ENCODE measurements around the gene PCDHA3. TPM values are rescaled to one million over a fixed set of nuclear protein-coding genes. Genes with fewer than 3 reads are reported as not detected.
"Not testable (repeated sequence)": the region's sequence is repeated elsewhere in the genome, so short reads cannot be mapped to it uniquely, and the experiment has no call there.

PCDHA3 gene
- total RNA-seq, 1 donor from 2014 or later: 0.25 TPM

DNA sequence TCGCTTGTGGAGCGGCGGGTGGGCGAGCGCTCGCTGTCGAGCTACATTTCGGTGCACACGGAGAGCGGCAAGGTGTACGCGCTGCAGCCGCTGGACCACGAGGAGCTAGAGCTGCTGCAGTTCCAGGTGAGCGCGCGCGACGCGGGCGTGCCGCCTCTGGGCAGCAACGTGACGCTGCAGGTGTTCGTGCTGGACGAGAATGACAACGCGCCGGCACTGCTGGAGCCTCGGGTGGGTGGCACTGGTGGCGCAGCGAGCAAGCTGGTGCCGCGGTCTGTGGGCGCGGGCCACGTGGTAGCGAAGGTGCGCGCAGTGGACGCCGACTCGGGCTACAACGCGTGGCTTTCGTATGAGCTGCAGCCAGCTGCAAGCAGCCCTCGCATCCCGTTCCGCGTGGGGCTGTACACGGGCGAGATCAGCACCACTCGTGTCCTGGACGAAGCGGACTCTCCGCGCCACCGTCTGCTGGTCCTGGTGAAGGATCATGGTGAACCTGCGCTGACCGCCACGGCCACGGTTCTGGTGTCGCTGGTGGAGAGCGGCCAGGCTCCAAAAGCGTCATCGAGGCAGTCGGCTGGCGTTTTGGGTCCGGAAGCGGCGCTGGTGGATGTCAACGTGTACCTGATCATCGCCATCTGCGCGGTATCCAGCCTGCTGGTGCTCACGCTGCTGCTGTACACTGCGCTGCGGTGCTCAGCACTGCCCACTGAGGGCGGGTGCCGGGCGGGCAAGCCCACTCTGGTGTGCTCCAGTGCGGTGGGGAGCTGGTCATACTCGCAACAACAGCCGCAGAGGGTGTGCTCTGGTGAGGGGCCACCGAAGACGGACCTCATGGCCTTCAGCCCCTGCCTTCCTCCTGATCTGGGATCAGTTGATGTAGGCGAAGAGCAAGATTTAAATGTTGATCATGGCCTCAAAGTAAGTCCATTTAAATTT, 42.2 kb downstream of the PCDHA3 start:
- DNase-seq (ENCODE audit: low read depth): no peak
- Histone ChIP-seq H3K27me3 (ENCODE audit: control insufficient read depth, insufficient read depth, low read length) (no peaks in the 10 kb centered on the region), H3K36me3 (ENCODE audit: control insufficient read depth, insufficient read depth, low read length) (no peaks in the 10 kb centered on the region), H3K4me3 (ENCODE audit: low read depth, low read length) (no peak overlapping the region)
- TF ChIP-seq, protein P1, sequence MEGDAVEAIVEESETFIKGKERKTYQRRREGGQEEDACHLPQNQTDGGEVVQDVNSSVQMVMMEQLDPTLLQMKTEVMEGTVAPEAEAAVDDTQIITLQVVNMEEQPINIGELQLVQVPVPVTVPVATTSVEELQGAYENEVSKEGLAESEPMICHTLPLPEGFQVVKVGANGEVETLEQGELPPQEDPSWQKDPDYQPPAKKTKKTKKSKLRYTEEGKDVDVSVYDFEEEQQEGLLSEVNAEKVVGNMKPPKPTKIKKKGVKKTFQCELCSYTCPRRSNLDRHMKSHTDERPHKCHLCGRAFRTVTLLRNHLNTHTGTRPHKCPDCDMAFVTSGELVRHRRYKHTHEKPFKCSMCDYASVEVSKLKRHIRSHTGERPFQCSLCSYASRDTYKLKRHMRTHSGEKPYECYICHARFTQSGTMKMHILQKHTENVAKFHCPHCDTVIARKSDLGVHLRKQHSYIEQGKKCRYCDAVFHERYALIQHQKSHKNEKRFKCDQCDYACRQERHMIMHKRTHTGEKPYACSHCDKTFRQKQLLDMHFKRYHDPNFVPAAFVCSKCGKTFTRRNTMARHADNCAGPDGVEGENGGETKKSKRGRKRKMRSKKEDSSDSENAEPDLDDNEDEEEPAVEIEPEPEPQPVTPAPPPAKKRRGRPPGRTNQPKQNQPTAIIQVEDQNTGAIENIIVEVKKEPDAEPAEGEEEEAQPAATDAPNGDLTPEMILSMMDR (IDR thresholded peaks at IDR 0.05; ENCODE audit: insufficient read depth, low read length, poor library complexity, severe bottlenecking): no peak

DNA sequence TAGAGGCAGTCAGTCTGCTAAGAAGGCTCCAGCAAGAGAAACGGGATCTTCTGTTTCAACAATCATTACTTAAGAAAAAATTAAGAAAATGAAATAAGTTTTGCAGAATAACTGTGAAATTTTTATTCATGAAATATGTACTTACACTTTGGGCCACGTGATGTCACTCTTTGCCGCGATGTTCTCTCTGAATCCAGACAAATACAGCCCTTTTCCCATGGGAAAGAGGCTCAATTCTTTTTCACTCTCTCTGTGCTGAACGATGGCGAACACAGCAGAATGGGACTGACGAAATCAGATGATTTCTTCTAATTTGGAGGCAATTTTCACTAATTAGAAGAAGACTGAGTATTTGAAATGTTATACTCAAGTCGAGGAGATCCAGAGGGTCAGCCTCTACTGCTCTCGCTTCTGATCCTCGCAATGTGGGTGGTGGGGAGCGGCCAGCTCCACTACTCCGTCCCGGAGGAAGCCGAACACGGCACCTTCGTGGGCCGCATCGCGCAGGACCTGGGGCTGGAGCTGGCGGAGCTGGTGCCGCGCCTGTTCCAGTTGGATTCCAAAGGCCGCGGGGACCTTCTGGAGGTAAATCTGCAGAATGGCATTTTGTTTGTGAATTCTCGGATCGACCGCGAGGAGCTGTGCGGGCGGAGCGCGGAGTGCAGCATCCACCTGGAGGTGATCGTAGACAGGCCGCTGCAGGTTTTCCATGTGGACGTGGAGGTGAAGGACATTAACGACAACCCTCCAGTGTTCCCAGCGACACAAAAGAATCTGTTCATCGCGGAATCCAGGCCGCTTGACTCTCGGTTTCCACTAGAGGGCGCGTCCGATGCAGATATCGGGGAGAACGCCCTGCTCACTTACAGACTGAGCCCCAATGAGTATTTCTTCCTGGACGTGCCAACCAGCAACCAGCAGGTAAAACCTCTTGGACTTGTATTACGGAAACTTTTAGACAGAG, 47.6 kb downstream of the PCDHA3 start, which contains the start of gene PCDHA9:
Gene PCDHA9 (plus strand): TSS at position 244 of the 964 bp plus-strand sequence. CDS start 114 bp downstream, at position 358.
- H3K27me3 ChIP-seq (ENCODE audit: control insufficient read depth, insufficient read depth, low read length); H3K36me3 ChIP-seq (ENCODE audit: control insufficient read depth, insufficient read depth, low read length); H3K4me3 ChIP-seq (ENCODE audit: low read depth, low read length); DNase-seq (ENCODE audit: low read depth): not testable (repeated sequence)

DNA sequence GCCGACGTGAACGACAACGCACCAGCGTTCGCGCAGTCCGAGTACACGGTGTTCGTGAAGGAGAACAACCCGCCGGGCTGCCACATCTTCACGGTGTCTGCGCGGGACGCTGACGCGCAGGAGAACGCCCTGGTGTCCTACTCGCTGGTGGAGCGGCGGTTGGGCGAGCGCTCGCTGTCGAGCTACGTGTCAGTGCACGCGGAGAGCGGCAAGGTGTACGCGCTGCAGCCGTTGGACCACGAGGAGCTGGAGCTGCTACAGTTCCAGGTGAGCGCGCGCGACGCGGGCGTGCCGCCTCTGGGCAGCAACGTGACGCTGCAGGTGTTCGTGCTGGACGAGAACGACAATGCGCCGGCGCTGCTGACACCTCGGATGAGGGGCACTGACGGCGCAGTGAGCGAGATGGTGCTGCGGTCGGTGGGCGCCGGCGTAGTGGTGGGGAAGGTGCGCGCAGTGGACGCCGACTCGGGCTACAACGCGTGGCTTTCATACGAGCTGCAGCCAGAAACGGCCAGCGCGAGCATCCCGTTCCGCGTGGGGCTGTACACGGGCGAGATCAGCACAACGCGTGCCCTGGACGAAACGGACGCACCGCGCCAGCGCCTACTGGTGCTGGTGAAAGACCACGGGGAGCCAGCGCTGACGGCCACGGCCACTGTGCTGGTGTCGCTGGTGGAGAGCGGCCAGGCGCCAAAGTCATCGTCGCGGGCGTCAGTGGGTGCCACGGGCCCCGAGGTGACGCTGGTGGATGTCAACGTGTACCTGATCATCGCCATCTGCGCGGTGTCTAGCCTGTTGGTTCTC, 49.2 kb downstream of the PCDHA3 start:
- H3K4me3 ChIP-seq (ENCODE audit: low read depth, low read length); H3K36me3 ChIP-seq (ENCODE audit: control insufficient read depth, insufficient read depth, low read length); H3K27me3 ChIP-seq (ENCODE audit: control insufficient read depth, insufficient read depth, low read length); DNase-seq (ENCODE audit: low read depth): not testable (repeated sequence)

Other genes starting within 250 kb of the PCDHA3 start
- gene SRA1, start 243.6 kb upstream of the PCDHA3 start, total RNA-seq: 42.1 and 45.5 TPM in 2 replicates
- gene APBB3, start 236.5 kb upstream of the PCDHA3 start, total RNA-seq: 9.6 and 13.3 TPM in 2 replicates
- 55.9 and 60.5 TPM in 2 replicates for gene SLC35A4, start 236.2 kb upstream of the PCDHA3 start, total RNA-seq
- gene CD14, start 167.9 kb upstream of the PCDHA3 start, total RNA-seq: 0.29 and 1.9 TPM in 2 replicates
- gene TMCO6, start 161.6 kb upstream of the PCDHA3 start, total RNA-seq: 35.6 and 66.8 TPM in 2 replicates
- gene NDUFA2, start 153.4 kb upstream of the PCDHA3 start, total RNA-seq: 46.4 and 51.2 TPM in 2 replicates
- gene IK, start 153.2 kb upstream of the PCDHA3 start, total RNA-seq: 107 and 111 TPM in 2 replicates
- 20.1 and 22.5 TPM in 2 replicates for gene WDR55, start 136.2 kb upstream of the PCDHA3 start, total RNA-seq
- 0.34 and 1.0 TPM in 2 replicates for gene DND1, start 127.5 kb upstream of the PCDHA3 start, total RNA-seq
- gene HARS1, start 109.7 kb upstream of the PCDHA3 start, total RNA-seq: 80.6 and 97.1 TPM in 2 replicates
- 31.6 and 33.9 TPM in 2 replicates for gene HARS2, start 109.6 kb upstream of the PCDHA3 start, total RNA-seq
- gene ZMAT2, start 100.6 kb upstream of the PCDHA3 start, total RNA-seq: 27.2 and 42.4 TPM in 2 replicates
- gene PCDHA1, start 14.9 kb upstream of the PCDHA3 start, total RNA-seq: not detected in 2 replicates
- gene PCDHA2, start 6.2 kb upstream of the PCDHA3 start, total RNA-seq: not detected in 2 replicates
- gene PCDHA4, start 6.0 kb downstream of the PCDHA3 start, total RNA-seq: 0.27 and 1.2 TPM in 2 replicates
- not detected in 2 replicates for gene PCDHA5, start 20.6 kb downstream of the PCDHA3 start, total RNA-seq
- 0.21 and 0.27 TPM in 2 replicates for gene PCDHA6, start 26.9 kb downstream of the PCDHA3 start, total RNA-seq
- 0.07 and 0.25 TPM in 2 replicates for gene PCDHA7, start 33.2 kb downstream of the PCDHA3 start, total RNA-seq
- under 0.01 TPM in 1 of 2 replicates, not detected in the other for gene PCDHA8, start 40.1 kb downstream of the PCDHA3 start, total RNA-seq
- gene PCDHA9, start 47.3 kb downstream of the PCDHA3 start, total RNA-seq: under 0.01 TPM in 2 replicates
- gene PCDHA10, start 54.8 kb downstream of the PCDHA3 start, total RNA-seq: 0.33 and 0.68 TPM in 2 replicates
- 0.48 and 1.2 TPM in 2 replicates for gene PCDHA11, start 67.9 kb downstream of the PCDHA3 start, total RNA-seq
- 0.08 and 0.96 TPM in 2 replicates for gene PCDHA12, start 74.3 kb downstream of the PCDHA3 start, total RNA-seq
- gene PCDHA13, start 81.1 kb downstream of the PCDHA3 start, total RNA-seq: 0.21 TPM in 1 of 2 replicates, not detected in the other
- gene PCDHAC1, start 125.2 kb downstream of the PCDHA3 start, total RNA-seq: 0.07 and 0.17 TPM in 2 replicates
- 0.48 and 0.92 TPM in 2 replicates for gene PCDHAC2, start 165.4 kb downstream of the PCDHA3 start, total RNA-seq